LNCaP clone FGC (cell line): ENCODE measurements around the gene ITGA1.
A peak's percentile ranks its signal among the peaks of the same experiment; 100 is the strongest.

Experiments
- DNase-seq: peaks from one replicate; pipeline ENCODE4 v3.0.0-alpha.2; 2011; ENCODE audit warnings: low read depth
- H3K4me3 ChIP-seq: 2 replicates; pipeline ENCODE4 v1.5.1; 2011; ENCODE audit warnings: mild to moderate bottlenecking, low read depth, low read length, control low read depth
- TF ChIP-seq, protein P1 (sequence below): IDR thresholded peaks from 2 replicates; pipeline ENCODE4 v1.5.1; 2012; ENCODE audit warnings: mild to moderate bottlenecking; ENCODE audit not compliant: control insufficient read depth, insufficient read depth; ENCODE audit errors: extremely low read depth

ITGA1 gene

DNA sequence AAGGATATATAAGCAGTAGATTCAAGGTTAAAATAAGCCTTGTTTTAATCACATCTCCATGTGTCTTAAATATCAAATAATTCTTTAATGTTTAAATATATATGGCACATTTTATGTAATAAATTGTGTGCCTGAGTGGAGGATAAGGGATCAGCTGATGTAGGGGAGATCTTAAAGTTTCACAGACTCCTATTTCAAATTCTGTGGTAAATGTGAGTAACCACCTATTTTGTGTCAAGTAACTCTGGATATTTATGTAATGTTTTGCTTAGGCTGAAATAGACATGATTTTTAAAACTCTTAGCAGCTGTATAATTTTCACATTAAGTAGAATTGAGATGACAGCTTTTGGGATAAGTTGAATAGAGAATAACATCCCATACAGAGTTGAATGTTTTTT, 160.1 kb downstream of the ITGA1 start:
- H3K4me3 ChIP-seq = no peak overlapping the region
- no peak for DNase-seq
- TF ChIP-seq, protein P1, sequence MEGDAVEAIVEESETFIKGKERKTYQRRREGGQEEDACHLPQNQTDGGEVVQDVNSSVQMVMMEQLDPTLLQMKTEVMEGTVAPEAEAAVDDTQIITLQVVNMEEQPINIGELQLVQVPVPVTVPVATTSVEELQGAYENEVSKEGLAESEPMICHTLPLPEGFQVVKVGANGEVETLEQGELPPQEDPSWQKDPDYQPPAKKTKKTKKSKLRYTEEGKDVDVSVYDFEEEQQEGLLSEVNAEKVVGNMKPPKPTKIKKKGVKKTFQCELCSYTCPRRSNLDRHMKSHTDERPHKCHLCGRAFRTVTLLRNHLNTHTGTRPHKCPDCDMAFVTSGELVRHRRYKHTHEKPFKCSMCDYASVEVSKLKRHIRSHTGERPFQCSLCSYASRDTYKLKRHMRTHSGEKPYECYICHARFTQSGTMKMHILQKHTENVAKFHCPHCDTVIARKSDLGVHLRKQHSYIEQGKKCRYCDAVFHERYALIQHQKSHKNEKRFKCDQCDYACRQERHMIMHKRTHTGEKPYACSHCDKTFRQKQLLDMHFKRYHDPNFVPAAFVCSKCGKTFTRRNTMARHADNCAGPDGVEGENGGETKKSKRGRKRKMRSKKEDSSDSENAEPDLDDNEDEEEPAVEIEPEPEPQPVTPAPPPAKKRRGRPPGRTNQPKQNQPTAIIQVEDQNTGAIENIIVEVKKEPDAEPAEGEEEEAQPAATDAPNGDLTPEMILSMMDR = no peak

GRCh38 chr5:52948418-52949076, 160.8 kb downstream of the ITGA1 start:
- peak; percentile 56 for DNase-seq
- no peak overlapping the region for H3K4me3 ChIP-seq
- TF ChIP-seq, protein P1 = peak; percentile 90

DNA sequence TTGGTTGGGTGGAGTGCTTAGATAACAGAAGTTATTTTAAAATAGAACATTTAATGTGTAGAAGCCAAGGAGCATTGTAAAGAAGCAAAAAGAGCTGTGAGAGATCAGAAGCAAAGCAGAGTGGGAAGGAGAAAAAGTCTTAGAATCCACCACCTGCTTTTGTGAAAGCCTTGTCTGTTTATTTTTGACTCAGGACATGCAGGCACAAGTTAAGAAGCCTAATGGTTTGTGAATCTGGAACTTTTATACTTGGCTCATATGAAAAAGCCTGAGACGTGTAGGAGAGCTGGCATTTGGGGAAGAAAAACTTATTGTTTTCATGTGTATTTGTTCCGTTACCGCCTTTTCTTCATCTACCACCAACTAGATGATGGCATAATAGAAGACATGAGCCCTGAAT, 163.0 kb downstream of the ITGA1 start:
- DNase-seq = no peak
- H3K4me3 ChIP-seq = no peak overlapping the region
- TF ChIP-seq, protein P1 = no peak

DNA sequence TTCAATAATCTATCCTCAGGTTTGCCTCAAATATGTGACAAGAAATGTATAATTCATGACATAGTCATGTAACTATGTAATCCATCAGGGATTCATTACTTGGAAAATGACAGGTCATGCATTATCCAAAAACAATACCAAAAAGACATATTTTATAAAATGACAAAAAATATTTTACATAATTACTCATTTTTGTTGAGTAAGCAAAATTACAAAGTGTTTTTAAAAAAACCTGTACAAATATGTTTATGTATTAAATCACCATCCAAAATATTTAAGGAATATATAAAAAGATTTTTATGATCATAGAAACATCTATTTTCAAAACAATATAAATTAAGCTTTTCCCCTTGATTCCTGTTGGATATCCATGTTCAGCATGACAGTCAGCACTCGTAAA, 164.8 kb downstream of the ITGA1 start:
- no peak overlapping the region for H3K4me3 ChIP-seq
- no peak for DNase-seq
- TF ChIP-seq, protein P1 = no peak

- TF ChIP-seq, protein P1 = no peak
- H3K4me3 ChIP-seq = no peak overlapping the region
- DNase-seq = no peak
Measured at GRCh38 chr5:52956014-52956413, 168.3 kb downstream of the ITGA1 start.

- no peak overlapping the region for H3K4me3 ChIP-seq
- no peak for DNase-seq
Measured at GRCh38 chr5:52956915-52957747, 169.4 kb downstream of the ITGA1 start.

More at GRCh38 chr5:52956915-52957747, 169.4 kb downstream of the ITGA1 start:
- TF ChIP-seq, protein P1 = no peak
